HG02763 (cell line): ENCODE results near the gene LHX5.

Experiments used
- ATAC-seq: cut with Tn5 transposase; IDR thresholded peaks from one replicate; pipeline ENCODE4 v1.9.1; 2021; ENCODE audit warnings: mild to moderate bottlenecking, moderate library complexity; ENCODE audit not compliant: unreplicated experiment

Gene LHX5

GRCh38 chr12:113466454-113467141, 5.1 kb downstream of the LHX5 start:
- no peak for ATAC-seq

- ATAC-seq, result no peak
Measured at GRCh38 chr12:113465808-113466453, 5.7 kb downstream of the LHX5 start.

- ATAC-seq, result no peak
Measured at GRCh38 chr12:113464852-113465719, 6.6 kb downstream of the LHX5 start.

- ATAC-seq, result no peak
Measured at GRCh38 chr12:113464452-113464775, 7.3 kb downstream of the LHX5 start.

GRCh38 chr12:113463746-113464451, 7.8 kb downstream of the LHX5 start:
- ATAC-seq, result no peak

- ATAC-seq, result no peak
Measured at GRCh38 chr12:113462998-113463745, 8.5 kb downstream of the LHX5 start.

- ATAC-seq, result no peak
Measured at GRCh38 chr12:113462117-113462774, 9.4 kb downstream of the LHX5 start.

GRCh38 chr12:113461666-113462065, 10.0 kb downstream of the LHX5 start:
- ATAC-seq, result no peak

GRCh38 chr12:113459981-113460380, 11.7 kb downstream of the LHX5 start:
- no peak for ATAC-seq

GRCh38 chr12:113457710-113458109, 14.0 kb downstream of the LHX5 start:
- ATAC-seq, result no peak

GRCh38 chr12:113457185-113457584, 14.5 kb downstream of the LHX5 start:
- no peak for ATAC-seq

- ATAC-seq, result no peak
Measured at GRCh38 chr12:113456761-113457160, 14.9 kb downstream of the LHX5 start.

GRCh38 chr12:113456199-113456598, 15.5 kb downstream of the LHX5 start:
- ATAC-seq, result no peak

- no peak for ATAC-seq
Measured at GRCh38 chr12:113453330-113453729, 18.3 kb downstream of the LHX5 start.

GRCh38 chr12:113452458-113452857, 19.2 kb downstream of the LHX5 start:
- no peak for ATAC-seq

- ATAC-seq, result no peak
Measured at GRCh38 chr12:113449839-113450238, 21.8 kb downstream of the LHX5 start.

GRCh38 chr12:113449299-113449698, 22.4 kb downstream of the LHX5 start:
- no peak for ATAC-seq

- ATAC-seq, result no peak
Measured at GRCh38 chr12:113448873-113449272, 22.8 kb downstream of the LHX5 start.

- no peak for ATAC-seq
Measured at GRCh38 chr12:113445544-113446171, 26.0 kb downstream of the LHX5 start.
